Activated CD4-positive, alpha-beta T cell treated with anti-CD3 and anti-CD28 coated beads, Interleukin-2, amount 50 U/mL, for 24 hours (primary cell): ENCODE results near the gene MORN4.
"Not testable (repeated sequence)": the region's sequence is repeated elsewhere in the genome, so short reads cannot be mapped to it uniquely, and the experiment has no call there.

ENCODE experiments used
- DNase-seq, 2 donors: peaks; one replicate each; pipeline ENCODE4 v3.0.0-alpha.2; 2020; ENCODE audit warnings: low read depth in 1 of 2, low spot score in 1 of 2

The MORN4 gene

DNA sequence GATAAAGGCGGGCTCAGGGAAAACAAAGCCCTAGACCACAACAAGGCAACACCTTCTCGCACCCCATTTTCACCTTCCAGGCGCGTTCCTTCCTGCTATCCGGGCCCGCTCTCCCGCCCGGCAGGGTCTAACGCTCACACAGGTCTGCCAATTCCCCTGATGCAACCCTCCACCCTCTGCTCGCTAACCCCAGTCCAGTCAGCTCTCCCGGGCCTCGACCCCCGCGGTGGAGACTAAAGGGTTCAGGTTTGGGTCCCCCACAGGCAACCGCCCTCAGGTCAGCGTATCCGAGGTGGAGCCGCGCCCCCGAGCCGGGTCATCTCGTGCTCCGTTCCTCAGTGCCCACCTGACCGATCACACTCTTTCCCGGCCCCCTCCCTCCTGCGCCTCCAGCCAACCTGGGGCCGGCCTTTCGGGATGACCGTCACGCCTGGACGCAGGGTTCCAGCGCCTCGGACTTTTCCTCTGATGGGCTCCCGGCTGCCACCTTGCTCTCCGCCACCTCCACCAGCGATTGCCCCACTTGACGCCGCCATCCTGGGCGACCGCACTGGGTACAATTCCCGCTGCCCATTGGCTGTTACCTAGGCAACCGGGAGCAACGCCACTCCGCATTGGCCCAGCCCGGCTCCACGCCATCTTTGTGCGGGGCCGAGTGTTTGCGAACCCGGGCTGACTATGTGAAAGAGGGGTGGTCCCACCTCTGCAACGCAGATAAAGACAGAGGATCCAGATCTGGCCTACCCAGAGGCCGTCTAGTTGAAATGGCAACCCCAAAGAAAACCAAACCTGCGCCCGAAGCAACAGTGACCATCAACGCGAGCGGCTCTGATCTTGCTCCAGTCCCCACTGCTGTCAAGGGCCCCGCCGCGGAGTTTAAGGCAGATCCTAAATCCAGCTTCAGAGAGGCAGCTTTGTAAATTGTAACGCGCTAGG lies at the start of gene MORN4:
Gene MORN4 (minus strand): TSS at position 552 of the 936 bp plus-strand sequence. CDS start 13,847 bp downstream, outside the sequence.
- peak; percentile 82 to 86 for DNase-seq

DNA sequence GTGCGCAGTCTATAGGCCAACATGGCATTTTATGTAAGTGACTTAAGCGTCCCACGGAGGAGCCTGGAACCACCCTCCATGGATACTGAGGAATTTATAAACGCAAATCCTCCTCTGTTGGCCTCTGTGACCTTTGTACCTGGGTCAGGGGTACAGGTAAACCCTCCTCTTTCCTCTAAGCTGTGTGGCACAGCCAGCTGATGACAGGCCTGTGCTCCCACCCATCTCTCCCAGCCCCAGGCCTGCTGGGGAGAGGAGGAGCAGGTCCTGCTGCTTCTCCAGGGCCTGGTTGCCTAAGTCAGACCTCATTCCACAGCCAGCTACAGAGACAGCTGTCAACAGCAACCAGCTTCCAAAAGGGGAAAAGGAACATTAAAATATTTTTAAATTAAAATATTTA lies 48.7 kb upstream of the MORN4 start:
- no peak for DNase-seq

DNA sequence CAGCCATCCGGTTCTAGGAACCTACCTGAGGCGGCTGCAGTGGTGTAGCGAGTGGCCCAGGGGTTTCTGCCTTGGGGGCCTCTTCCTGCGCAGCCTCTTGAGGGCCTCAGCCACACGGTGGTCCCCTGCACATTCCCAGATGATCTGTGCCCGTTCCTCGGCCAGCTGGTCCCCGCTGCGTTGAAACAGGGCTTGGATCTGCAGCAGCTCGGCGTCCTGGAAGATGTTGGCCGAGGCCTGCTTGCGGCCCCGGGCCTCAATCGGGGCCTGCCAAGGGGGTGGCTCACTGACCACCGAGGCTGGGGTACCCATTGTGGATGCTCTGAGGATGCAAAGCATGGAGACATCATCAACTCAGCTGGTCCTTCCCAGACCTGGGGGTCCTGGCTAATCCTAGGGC lies 46.3 kb upstream of the MORN4 start:
- DNase-seq: no peak

DNA sequence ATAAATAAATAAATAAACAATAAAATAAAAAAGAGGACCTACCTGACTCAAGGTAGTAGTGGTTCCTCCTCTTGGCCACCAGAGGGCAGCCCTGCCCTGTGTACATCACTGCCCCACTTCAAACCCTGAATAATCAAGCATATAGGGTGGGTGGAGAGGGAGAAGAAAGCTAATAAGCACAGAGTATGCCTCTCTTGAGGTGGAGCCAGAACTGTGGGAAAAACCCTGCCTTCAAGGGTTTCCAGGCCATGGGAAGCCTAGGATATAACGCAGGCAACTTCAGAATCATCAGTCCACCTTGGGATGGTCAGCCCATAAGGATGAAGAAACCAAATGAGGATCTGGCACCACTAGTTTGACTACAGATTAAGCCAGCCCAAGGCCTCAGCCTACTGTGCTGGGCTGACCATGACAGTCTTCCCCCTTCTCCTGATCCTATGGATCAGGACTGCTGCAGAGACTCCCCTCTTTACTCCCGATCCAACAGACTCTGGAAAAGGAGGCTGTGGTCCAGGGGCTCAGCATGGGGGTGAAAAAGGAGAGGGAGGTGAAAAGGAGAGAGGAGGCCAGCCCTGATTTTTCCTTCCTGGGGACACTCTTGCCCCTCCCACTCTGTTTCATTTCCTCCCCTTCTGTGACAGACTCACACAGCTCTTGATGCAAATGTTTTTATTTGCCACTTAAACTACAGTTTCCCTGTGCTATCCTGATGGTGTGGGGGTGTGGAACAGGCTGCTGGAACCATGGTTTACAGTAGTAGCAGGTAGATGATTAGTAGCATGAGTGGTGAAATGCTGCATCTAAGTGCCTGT lies 43.7 kb upstream of the MORN4 start:
- peak in 1 of 2 donors; percentile 16 for DNase-seq

DNA sequence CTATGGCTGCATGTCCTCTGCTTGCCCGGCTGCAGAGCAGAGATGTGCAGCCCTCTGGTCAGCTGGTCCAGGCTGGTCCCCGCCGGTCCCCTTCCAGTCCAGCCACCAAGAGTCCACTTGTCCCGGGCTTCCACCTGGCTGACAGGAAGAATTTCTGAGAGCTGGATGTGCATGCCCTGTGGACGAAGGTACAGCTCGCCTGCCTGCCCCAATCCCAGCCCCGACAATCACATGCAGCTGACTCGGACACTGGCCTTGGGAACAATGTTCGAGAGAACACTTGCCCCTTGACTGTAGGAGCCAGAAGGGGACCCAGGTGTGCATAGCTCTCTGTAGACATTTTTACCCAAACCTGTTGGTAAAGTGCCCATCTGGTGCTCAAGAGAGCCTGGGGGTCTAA lies 41.9 kb upstream of the MORN4 start:
- DNase-seq: no peak

DNA sequence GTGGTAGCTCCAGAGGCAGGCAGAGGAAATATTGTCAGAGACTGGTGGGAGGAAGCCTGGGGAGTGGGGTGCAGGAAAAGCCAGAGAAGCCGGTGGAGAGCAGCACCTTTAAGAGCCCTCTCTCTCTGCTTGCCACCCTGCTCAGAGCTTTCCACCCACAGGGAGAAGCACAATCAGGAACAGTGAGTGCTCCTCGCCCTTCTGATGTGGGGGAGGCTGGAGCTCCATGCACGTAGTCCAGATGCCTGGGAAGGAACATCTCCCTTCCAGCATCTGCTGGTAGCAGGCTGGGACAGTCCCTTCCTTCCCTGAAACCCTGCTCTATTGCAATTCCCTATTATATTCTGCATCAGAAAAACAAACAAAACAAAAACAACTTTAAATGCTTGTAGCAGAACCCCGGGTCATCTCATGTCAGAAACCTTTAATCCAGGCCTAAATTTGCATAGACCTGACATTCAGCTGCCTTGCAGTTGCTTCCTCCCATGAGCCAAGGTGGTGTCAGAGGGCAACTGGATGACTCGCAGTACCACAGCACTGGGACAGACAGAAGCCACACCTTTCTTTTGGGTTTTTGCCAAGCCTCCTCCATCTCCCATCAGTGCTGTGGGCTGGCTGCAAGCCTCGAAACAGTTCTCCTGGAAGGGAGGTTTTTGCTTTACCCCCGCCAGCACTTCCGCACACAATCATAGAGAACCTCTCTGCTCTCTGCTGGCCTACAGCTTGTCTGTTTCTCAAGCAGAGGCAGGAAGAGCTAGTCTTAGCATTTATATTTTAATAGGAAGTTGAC lies 40.6 kb upstream of the MORN4 start:
- DNase-seq: no peak

DNA sequence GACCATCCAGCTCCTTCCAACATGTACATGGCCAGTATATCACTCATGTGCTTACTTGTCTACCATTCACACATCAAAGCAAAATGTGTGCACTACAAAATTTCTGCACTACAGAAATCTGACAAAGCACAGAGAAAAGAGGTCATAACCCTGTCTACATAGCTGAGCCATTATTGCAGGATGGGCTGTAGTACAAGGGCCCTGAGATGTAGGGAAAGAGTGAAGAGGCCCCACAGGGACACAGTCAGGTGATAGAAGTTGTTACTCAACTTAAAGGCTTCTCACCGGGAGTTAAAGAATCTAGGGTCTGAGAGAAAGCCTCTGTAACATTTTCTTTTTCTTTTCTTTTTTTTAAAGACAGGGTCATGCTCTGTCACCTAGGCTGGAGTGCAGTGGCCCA lies 36.3 kb upstream of the MORN4 start:
- DNase-seq: no peak

DNA sequence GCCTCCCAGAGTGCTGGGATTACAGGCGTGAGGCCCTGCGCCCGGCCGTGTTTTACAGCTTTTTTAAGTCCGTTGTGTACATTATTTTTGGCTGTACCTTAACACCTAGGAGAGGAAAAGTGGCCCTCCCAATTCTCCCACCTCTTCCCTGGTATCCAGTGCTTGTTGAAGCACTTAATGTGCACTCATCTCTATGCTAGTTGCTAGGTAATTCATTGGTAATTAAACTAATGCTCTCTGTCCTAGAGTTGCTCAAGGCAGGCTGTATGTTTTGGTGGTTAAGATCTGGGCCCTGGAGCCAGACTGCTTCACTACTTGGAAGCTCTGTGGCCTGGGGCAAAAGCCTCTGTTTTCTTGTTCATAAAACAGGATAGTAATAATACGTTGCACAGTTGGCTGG lies 34.2 kb upstream of the MORN4 start:
- no peak for DNase-seq

DNA sequence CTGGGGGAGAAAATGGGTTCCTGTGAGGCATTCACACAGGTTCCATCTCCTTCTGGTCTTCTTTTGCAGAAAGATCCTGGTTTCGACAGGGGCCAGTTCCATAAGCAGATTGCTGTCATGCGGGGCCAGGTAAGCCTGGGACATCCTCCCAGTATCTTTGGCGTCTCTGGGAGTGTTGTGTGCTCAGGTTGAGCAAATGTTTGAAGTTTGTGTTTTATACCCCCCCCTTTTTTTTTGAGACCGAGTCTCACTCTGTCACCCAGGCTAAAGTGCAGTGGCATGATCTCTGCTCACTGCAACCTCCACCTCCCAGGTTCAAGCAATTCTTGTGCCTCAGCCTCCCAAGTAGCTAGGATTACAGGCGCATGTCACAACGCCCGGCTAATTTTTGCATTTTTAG lies 33.7 kb upstream of the MORN4 start:
- DNase-seq: no peak

DNA sequence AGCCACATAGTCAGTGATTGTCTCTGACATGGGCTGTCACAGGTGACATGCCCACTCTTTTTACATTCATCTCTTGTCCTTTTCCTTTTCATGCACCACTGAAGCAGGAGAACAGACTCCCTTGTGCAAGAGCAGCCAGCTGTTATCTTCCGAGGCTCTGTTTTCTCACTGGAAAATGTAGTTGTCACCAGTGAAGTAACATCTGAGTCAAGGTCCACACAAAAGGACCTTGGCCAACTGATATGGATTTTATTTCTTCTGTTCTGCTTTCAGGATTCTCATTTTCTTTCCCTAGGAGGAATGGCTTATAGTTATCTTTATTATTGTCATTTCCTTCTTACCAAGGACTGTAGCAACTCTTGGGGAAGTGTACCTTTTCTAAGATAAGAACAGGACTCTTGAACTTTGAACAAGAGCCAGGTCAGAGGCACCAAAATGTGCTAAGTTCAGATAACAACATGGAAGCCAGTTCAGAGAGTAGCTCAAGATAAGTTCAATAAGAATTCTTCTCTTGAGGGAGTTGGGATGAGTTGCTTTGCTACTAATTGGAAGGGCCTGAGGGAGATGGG lies 31.1 kb upstream of the MORN4 start:
- no peak for DNase-seq

DNA sequence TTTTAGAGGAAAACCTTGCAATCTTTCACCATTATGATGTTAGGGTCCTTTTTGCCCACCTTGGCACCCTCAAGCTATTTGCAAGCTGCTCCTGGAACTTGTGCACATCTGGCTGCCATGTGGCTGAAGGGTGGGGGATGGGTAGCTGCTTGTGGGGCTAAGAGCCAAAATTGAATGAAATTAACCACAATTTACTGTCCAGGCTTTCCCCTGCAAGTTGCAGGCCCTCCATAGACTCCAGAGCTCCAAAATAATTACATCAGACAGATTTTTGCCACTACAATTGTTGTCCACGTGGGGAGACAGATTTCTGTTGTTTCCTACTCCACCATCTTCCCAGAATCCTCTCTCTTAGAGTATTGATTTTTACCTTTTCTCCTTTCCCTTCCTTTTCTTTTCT lies 26.3 kb upstream of the MORN4 start:
- DNase-seq: no peak

DNA sequence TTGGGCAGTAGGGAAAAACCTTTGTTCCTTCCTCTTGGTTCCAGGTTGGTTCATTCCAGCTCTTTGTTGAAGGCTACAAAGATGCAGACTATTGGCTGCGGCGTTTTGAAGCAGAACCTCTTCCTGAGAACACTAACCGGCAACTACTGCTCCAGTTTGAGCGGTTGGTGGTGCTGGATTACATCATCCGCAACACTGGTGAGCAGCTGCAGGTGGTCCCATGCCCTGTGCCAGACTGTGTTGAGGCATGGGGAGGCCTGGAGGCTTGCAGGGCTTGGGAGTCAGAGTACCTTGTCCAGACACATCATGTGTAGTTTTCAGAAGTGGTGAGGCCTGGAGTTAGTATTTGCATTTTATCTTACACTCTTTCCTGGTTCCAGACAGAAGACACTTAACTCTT lies 23.5 kb upstream of the MORN4 start:
- DNase-seq: no peak

DNA sequence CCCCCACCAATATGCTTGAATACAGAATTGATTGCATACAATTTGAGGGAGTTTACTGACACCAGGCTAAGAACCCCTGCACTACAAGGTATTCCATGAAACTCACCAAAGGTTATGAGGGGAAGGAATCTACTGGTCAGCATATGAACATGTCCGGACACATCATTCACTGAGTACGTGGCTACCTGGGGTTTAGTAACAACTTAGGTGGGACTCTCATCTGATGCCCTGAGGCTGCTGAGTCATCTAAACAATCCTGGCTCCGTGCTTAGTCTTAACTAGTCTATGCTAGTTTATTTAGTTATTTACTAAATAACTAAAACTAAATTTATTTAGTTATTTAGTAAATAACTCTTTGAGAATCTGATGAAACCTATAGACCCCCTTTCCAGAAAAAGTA lies 18.5 kb upstream of the MORN4 start:
- DNase-seq: no peak

DNA sequence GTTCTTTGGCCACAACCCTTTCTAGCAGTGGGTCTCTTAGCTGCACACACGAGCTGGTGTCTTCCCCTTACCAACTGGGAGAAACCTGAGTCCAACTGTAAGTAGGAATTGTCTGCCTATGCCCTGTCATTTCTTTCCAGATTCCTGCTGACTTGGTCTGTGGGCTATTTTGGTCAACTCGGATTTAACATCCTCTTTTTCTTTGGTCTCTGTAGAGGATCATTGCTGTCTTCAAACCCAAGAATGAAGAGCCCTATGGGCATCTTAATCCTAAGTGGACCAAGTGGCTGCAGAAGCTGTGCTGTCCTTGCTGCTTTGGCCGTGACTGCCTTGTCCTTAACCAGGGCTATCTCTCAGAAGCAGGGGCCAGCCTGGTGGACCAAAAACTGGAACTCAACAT lies 17.4 kb upstream of the MORN4 start:
- DNase-seq: no peak

DNA sequence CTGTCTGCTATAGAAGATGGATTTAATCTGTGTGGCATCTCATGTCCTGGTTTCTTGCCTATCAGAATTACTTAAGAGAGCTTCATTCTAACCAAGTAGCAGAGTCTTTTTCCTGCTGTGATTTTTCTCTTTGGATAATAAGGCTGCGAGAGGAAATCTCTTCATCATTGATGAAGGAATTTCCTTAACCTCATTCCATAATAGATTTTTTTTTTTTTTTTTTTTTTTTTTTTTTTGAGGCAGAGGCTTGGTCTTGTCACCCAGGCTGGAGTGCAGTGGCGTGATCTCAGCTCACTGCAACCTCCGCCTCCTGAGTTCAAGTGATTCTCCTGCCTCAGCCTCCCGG lies 16.1 kb upstream of the MORN4 start:
- not testable (repeated sequence) for DNase-seq

DNA sequence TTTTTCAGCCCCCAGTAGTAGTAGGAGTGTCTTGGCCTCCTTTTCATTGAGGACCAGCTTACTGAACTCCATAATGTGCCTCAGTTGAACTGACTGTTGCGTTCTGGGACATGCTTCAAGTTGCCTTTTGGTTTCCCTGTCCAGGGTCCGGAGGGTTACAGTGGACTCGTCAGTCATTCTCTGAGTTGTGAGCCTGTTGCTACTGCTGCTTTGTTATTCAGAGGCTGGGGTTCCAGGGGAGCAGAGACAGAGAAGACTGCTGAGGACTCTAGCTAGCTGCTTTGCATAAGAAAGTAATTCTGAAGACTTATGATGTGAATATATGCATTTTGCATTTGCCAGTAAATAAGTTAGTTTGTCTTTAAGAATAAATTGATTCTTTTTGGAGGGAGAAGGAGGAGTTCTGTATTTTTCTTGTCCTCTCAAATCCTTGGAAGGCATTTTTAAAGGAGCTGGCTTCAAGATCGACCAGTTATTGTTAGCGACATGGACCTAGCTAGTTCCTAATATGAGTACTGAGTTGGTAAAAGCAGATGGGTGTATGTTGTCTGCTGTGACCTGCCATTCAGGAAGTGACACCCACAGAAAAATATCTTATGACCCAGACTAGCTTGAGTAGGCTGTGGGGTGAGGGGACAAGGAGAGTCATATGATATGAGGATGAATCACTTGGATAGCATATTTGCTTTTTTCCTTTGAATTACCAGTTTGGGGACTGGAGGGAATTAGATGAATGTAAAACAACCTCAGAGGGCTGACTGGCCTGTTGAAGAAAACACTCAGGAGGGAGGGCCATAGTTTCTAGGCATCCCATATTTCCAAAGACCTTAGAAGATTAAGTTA lies 15.5 kb upstream of the MORN4 start:
- DNase-seq: peak in 1 of 2 donors; percentile 33

DNA sequence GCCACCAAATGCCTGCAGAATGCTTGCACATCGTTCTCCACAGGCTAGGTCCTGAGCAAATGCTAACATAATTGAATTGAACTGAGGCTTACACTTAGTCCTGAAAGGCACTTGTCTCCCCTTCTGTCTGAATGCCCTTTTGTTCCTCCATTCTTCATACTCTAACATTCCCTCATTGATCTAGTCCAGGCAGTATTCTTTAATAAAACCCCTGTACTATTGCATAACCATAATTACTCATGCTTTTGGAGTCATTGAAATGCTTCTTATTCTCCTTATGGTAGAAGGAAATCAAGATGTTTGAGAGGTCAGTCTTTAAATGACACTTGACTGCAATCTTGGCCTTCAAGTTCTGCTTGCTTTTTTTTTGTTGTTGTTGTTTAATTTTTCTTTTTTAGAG lies 14.3 kb upstream of the MORN4 start:
- no peak for DNase-seq

DNA sequence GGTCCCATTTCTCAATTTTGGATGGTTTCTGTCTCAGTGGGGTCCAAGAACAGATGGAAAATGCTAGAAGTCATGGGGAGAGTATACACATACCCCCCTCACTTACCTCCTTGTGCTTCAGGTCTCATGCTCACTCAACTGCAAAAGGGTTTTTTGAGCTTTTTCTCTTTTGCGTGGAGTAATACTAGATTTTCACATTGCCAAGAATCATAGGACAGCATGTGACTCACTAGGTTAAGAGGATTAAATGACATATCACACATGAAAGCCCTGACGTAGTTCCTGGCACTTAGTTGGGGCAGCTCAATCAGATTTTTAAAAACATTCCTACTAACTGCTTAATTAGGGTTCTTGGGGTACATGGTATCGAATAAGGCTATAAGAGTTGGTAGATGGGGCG lies 11.6 kb upstream of the MORN4 start:
- no peak for DNase-seq

DNA sequence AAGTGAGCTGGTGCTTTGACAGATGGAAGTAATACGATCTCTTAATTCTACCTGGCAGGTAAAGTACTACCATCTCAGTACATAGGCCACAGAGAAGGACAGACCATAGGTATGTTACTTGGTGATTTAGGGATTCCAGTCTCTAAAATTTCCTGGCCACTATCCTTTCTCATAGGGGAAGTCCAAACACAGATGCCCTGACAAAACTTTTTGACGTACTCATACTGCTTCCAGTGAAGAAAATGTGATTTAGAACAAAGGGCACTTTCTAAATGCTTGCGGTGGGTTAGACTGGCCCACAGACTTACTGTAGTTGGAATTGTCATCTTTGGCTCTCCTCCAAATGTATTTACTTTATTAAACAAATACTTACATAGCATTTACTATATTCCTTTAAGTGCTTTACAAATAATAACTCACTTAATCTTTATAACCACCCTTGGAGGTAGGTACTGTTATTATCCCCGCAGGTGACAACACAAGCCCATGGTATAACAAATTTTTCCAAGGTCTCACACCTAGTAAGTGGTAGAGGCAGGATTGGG lies 10.2 kb upstream of the MORN4 start:
- no peak for DNase-seq
